CD8-positive, alpha-beta memory T cell (primary cell): Measurements from ENCODE around the gene ZNF445. TPM values are rescaled to one million over a fixed set of nuclear protein-coding genes. Genes with fewer than 3 reads are reported as not detected.

Experiments used
- CTCF ChIA-PET: fragments of 350-600 bp; sonication (Branson Sonifier 250); formaldehyde crosslinking; loops from one replicate; lab custom pipeline; 2021; ENCODE audit warnings: antibody characterized with exemption; lab: Charles Lee
- POLR2A ChIA-PET: fragments of 350-600 bp; sonication (Branson Sonifier 250); formaldehyde crosslinking; loops from one replicate; lab custom pipeline; 2021; ENCODE audit warnings: antibody characterized with exemption; lab: Charles Lee
- DNase-seq, 5 donors: peaks; one replicate each; pipeline versions ENCODE4 v3.0.0 to v3.0.0-alpha.2; 2020 to 2022; ENCODE audit warnings: mixed read lengths in 1 of 5
- H3K27ac ChIP-seq: one replicate; pipeline ENCODE4 v1.7.0; 2013; ENCODE audit warnings: low read depth, mild to moderate bottlenecking, low read length, moderate library complexity
- H3K27me3 ChIP-seq: 2 replicates; pipeline ENCODE4 v1.7.0; 2013; ENCODE audit warnings: low read length, mild to moderate bottlenecking; ENCODE audit not compliant: insufficient read depth, poor library complexity, severe bottlenecking
- H3K36me3 ChIP-seq: 2 replicates; pipeline ENCODE4 v1.7.0; 2013; ENCODE audit warnings: mild to moderate bottlenecking, low read length, moderate library complexity; ENCODE audit not compliant: insufficient read depth
- H3K4me1 ChIP-seq: 2 replicates; pipeline ENCODE4 v1.7.0; 2013; ENCODE audit warnings: mild to moderate bottlenecking, low read length, moderate library complexity; ENCODE audit not compliant: insufficient read depth
- H3K4me3 ChIP-seq: 2 replicates; pipeline ENCODE4 v1.7.0; 2013; ENCODE audit warnings: mild to moderate bottlenecking, low read length
- H3K9me3 ChIP-seq: 2 replicates; pipeline ENCODE4 v1.7.0; 2013; ENCODE audit warnings: mild to moderate bottlenecking, low read length
- H3K27ac Mint-ChIP-seq, 8 donors: one replicate each; pipeline ENCODE4 v1.8.0; 2020 to 2021; ENCODE audit warnings: mixed read lengths in 8 of 8, mild to moderate bottlenecking in 6 of 8, inconsistent platforms in 3 of 8, moderate library complexity in 3 of 8
- H3K27me3 Mint-ChIP-seq, 2 donors: one replicate each; pipeline ENCODE4 v1.8.0; 2020 to 2021; ENCODE audit warnings: mixed read lengths in 2 of 2, mild to moderate bottlenecking in 1 of 2, moderate library complexity in 1 of 2
- H3K36me3 Mint-ChIP-seq, 3 donors: one replicate each; pipeline ENCODE4 v1.8.0; 2020 to 2021; ENCODE audit warnings: mixed read lengths in 3 of 3, inconsistent platforms in 1 of 3, mild to moderate bottlenecking in 1 of 3
- H3K4me1 Mint-ChIP-seq, 3 donors: one replicate each; pipeline ENCODE4 v1.8.0; 2020 to 2021; ENCODE audit warnings: mixed read lengths in 3 of 3, inconsistent platforms in 1 of 3, mild to moderate bottlenecking in 1 of 3
- H3K4me3 Mint-ChIP-seq, 7 donors: one replicate each; pipeline ENCODE4 v1.8.0; 2020 to 2021; ENCODE audit warnings: mixed read lengths in 7 of 7, mild to moderate bottlenecking in 6 of 7, moderate library complexity in 4 of 7, inconsistent platforms in 2 of 7
- H3K9me3 Mint-ChIP-seq, 5 donors: one replicate each; pipeline ENCODE4 v1.8.0; 2020 to 2022; ENCODE audit warnings: mixed read lengths in 5 of 5, mild to moderate bottlenecking in 3 of 5, moderate library complexity in 2 of 5, inconsistent platforms in 1 of 5
- polyA plus RNA-seq: library from polyadenylated mRNA; unstranded; fragments of 300-500 nt; fragmentation: Illumina TruSeq; gene quantifications from one replicate; pipeline ENCODE4 v1.2.3, GENCODE V29; 2021
- total RNA-seq, 2 experiments: library from RNA; stranded (reverse); gene quantifications; one replicate each; pipeline ENCODE4 v1.2.3, GENCODE V29; 2021

ZNF445 gene
- total and polyA plus RNA-seq, 3 experiments from 2014 or later, result 3.2 to 16.2 (median 15.8) TPM

GRCh38 chr3:44499149-44499898 lies 21.9 kb upstream of the ZNF445 start:
- CTCF ChIA-PET, result no interaction called here

GRCh38 chr3:44495636-44496415 lies 18.4 kb upstream of the ZNF445 start:
- Mint-ChIP-seq H3K4me1 (peaks cover 0 to 1% (median 0%) of the 10 kb centered on the region in 3 donors), H3K9me3 (peaks cover 32 to 89% (median 74%) of the 10 kb centered on the region in 5 donors), H3K27ac (peak overlapping the region in 1 of 8 donors; percentile 56), H3K36me3 (peaks cover 33 to 87% (median 70%) of the 10 kb centered on the region in 3 donors), H3K4me3 (no peak overlapping the region), H3K27me3 (no peaks in the 10 kb centered on the region)
- no peak for DNase-seq
- Histone ChIP-seq H3K4me1 (no peaks in the 10 kb centered on the region), H3K9me3 (peaks cover 26% of the 10 kb centered on the region), H3K36me3 (peaks cover 12% of the 10 kb centered on the region), H3K27me3 (no peaks in the 10 kb centered on the region), H3K4me3 (no peak overlapping the region), H3K27ac (no peak overlapping the region)
- ChIA-PET POLR2A (no interaction called here), CTCF (no interaction called here)

More at GRCh38 chr3:44499149-44499898, 21.9 kb upstream of the ZNF445 start:
- peaks cover 4 to 11% (median 6%) of the 10 kb centered on the region in 3 donors for H3K4me1 Mint-ChIP-seq
- Histone ChIP-seq H3K27me3 (no peaks in the 10 kb centered on the region), H3K4me1 (no peaks in the 10 kb centered on the region), H3K9me3 (peaks cover 32% of the 10 kb centered on the region), H3K4me3 (no peak overlapping the region), H3K27ac (no peak overlapping the region), H3K36me3 (peaks cover 27% of the 10 kb centered on the region)
- H3K9me3 Mint-ChIP-seq, result peaks cover 38 to 80% (median 69%) of the 10 kb centered on the region in 5 donors
- no peak overlapping the region for H3K4me3 Mint-ChIP-seq
- POLR2A ChIA-PET, result no interaction called here
- peaks cover 51 to 90% (median 76%) of the 10 kb centered on the region in 3 donors for H3K36me3 Mint-ChIP-seq
- no peak overlapping the region for H3K27ac Mint-ChIP-seq
- no peaks in the 10 kb centered on the region for H3K27me3 Mint-ChIP-seq
- no peak for DNase-seq

- peaks cover 13 to 78% (median 55%) of the 10 kb centered on the region in 5 donors for H3K9me3 Mint-ChIP-seq
- peaks cover 4% of the 10 kb centered on the region for H3K36me3 ChIP-seq
Measured at GRCh38 chr3:44492496-44492895, 15.0 kb upstream of the ZNF445 start.

GRCh38 chr3:44482721-44483120 lies 5.3 kb upstream of the ZNF445 start:
- POLR2A ChIA-PET, result no interaction called here
- Histone ChIP-seq H3K27me3 (no peaks in the 10 kb centered on the region), H3K27ac (no peak overlapping the region), H3K4me3 (no peak overlapping the region), H3K4me1 (peaks cover 3% of the 10 kb centered on the region), H3K9me3 (no peaks in the 10 kb centered on the region), H3K36me3 (no peaks in the 10 kb centered on the region)
- CTCF ChIA-PET, result no interaction called here
- DNase-seq, result no peak
- no peaks in the 10 kb centered on the region for H3K27me3 Mint-ChIP-seq
- H3K9me3 Mint-ChIP-seq, result peaks cover 0 to 25% (median 16%) of the 10 kb centered on the region in 5 donors
- no peak overlapping the region for H3K4me3 Mint-ChIP-seq
- peaks cover 0 to 20% (median 0%) of the 10 kb centered on the region in 3 donors for H3K36me3 Mint-ChIP-seq
- no peak overlapping the region for H3K27ac Mint-ChIP-seq
- peaks cover 9 to 12% (median 12%) of the 10 kb centered on the region in 3 donors for H3K4me1 Mint-ChIP-seq

More at GRCh38 chr3:44492496-44492895, 15.0 kb upstream of the ZNF445 start:
- Mint-ChIP-seq H3K36me3 (peaks cover 10 to 60% (median 43%) of the 10 kb centered on the region in 3 donors), H3K4me3 (no peak overlapping the region), H3K27me3 (no peaks in the 10 kb centered on the region), H3K4me1 (no peaks in the 10 kb centered on the region), H3K27ac (no peak overlapping the region)
- no peak overlapping the region for H3K27ac ChIP-seq
- no peak for DNase-seq
- ChIA-PET CTCF (no interaction called here), POLR2A (no interaction called here)
- H3K4me1 ChIP-seq, result no peaks in the 10 kb centered on the region
- no peak overlapping the region for H3K4me3 ChIP-seq
- peaks cover 18% of the 10 kb centered on the region for H3K9me3 ChIP-seq
- no peaks in the 10 kb centered on the region for H3K27me3 ChIP-seq

GRCh38 chr3:44478606-44479094 lies 1.2 kb upstream of the ZNF445 start:
- no peaks in the 10 kb centered on the region for H3K36me3 ChIP-seq
- CTCF ChIA-PET, result no interaction called here
- H3K9me3 Mint-ChIP-seq, result no peaks in the 10 kb centered on the region
- peak overlapping the region in 4 of 8 donors; percentile 13 to 95 (median 54) for H3K27ac Mint-ChIP-seq
- peaks cover 0 to 5% (median 0%) of the 10 kb centered on the region in 3 donors for H3K36me3 Mint-ChIP-seq
- H3K9me3 ChIP-seq, result no peaks in the 10 kb centered on the region
- H3K4me3 ChIP-seq, result no peak overlapping the region
- no peak for DNase-seq
- no peaks in the 10 kb centered on the region for H3K27me3 ChIP-seq
- H3K27me3 Mint-ChIP-seq, result no peaks in the 10 kb centered on the region
- POLR2A ChIA-PET, result interaction anchor here (1.0 kb wide), 1 partner anchor 32 kb away, joined by 15 read pairs; no protein-coding TSS in a partner anchor
- peaks cover 24% of the 10 kb centered on the region for H3K4me1 ChIP-seq
- no peak overlapping the region for H3K27ac ChIP-seq
- peak overlapping the region in 6 of 7 donors; percentile 30 to 95 (median 92) for H3K4me3 Mint-ChIP-seq
- H3K4me1 Mint-ChIP-seq, result peaks cover 30 to 44% (median 41%) of the 10 kb centered on the region in 3 donors

GRCh38 chr3:44478055-44478468 lies 592 bp upstream of the ZNF445 start:
- Histone ChIP-seq H3K4me3 (peak overlapping the region; percentile 74), H3K27ac (no peak overlapping the region), H3K4me1 (peaks cover 24% of the 10 kb centered on the region), H3K9me3 (no peaks in the 10 kb centered on the region), H3K36me3 (no peaks in the 10 kb centered on the region), H3K27me3 (no peaks in the 10 kb centered on the region)
- peak overlapping the region; percentile 91 to 96 (median 94) for H3K4me3 Mint-ChIP-seq
- no peaks in the 10 kb centered on the region for H3K9me3 Mint-ChIP-seq
- peak overlapping the region in 7 of 8 donors; percentile 68 to 99 (median 92) for H3K27ac Mint-ChIP-seq
- DNase-seq, result peak in 1 of 5 donors; percentile 2
- no peaks in the 10 kb centered on the region for H3K27me3 Mint-ChIP-seq
- CTCF ChIA-PET, result no interaction called here
- POLR2A ChIA-PET, result interaction anchor here (0.8 to 1.0 kb wide), 2 partner anchors 33 to 140 kb away, joined by 4 to 15 read pairs; partner anchors contain the start of gene TCAIM
- peaks cover 0 to 6% (median 0%) of the 10 kb centered on the region in 3 donors for H3K36me3 Mint-ChIP-seq
- H3K4me1 Mint-ChIP-seq, result peaks cover 32 to 47% (median 46%) of the 10 kb centered on the region in 3 donors

- H3K27me3 Mint-ChIP-seq, result no peaks in the 10 kb centered on the region
- H3K4me3 Mint-ChIP-seq, result peak overlapping the region; percentile 87 to 94 (median 93)
- ChIA-PET CTCF (interaction anchor here (0.9 kb wide), 1 partner anchor 14 kb away, joined by 3 read pairs; no protein-coding TSS in a partner anchor), POLR2A (interaction anchor here (0.7 kb wide), 1 partner anchor 37 kb away, joined by 6 read pairs; no protein-coding TSS in a partner anchor)
- Histone ChIP-seq H3K36me3 (no peaks in the 10 kb centered on the region), H3K9me3 (no peaks in the 10 kb centered on the region), H3K4me3 (peak overlapping the region; percentile 78), H3K27me3 (no peaks in the 10 kb centered on the region), H3K27ac (peak overlapping the region; percentile 64), H3K4me1 (peaks cover 24% of the 10 kb centered on the region)
- H3K36me3 Mint-ChIP-seq, result peaks cover 0 to 8% (median 0%) of the 10 kb centered on the region in 3 donors
- H3K9me3 Mint-ChIP-seq, result no peaks in the 10 kb centered on the region
- no peak for DNase-seq
- peaks cover 35 to 57% (median 54%) of the 10 kb centered on the region in 3 donors for H3K4me1 Mint-ChIP-seq
- H3K27ac Mint-ChIP-seq, result peak overlapping the region in 7 of 8 donors; percentile 61 to 95 (median 85)
Measured at GRCh38 chr3:44476963-44477311, 533 bp downstream of the ZNF445 start.
